Activated T-helper 1 cell treated with anti-CD3 and anti-CD28 coated beads, Interleukin-12 subunit alpha, Interleukin-12 subunit beta, Interleukin-2, Interleukin-4 antibody, amounts not matched to agents 30 ng/mL and 10 ng/mL and 1 ng/mL, durations not matched to agents 14 hours and 24 hours and 36 hours (primary cell): ENCODE measurements around the gene CTNND2. TPM values are rescaled to one million over a fixed set of nuclear protein-coding genes. Genes with fewer than 3 reads are reported as not detected.

Experiments
- DNase-seq: peaks from one replicate; pipeline ENCODE4 v3.0.0; 2021; ENCODE audit warnings: low spot score
- H3K27ac Mint-ChIP-seq: one replicate; pipeline ENCODE4 v1.8.0; 2021; ENCODE audit warnings: mild to moderate bottlenecking, mixed read lengths
- H3K27me3 Mint-ChIP-seq: one replicate; pipeline ENCODE4 v1.8.0; 2022; ENCODE audit warnings: mild to moderate bottlenecking, moderate library complexity, mixed read lengths; ENCODE audit not compliant: insufficient read depth
- H3K36me3 Mint-ChIP-seq: one replicate; pipeline ENCODE4 v1.8.0; 2021; ENCODE audit warnings: low read depth, mixed read lengths
- H3K4me1 Mint-ChIP-seq: one replicate; pipeline ENCODE4 v1.8.0; 2021; ENCODE audit warnings: low read depth, mixed read lengths
- H3K4me3 Mint-ChIP-seq: one replicate; pipeline ENCODE4 v1.8.0; 2021; ENCODE audit warnings: mild to moderate bottlenecking, moderate library complexity, mixed read lengths
- H3K9me3 Mint-ChIP-seq: one replicate; pipeline ENCODE4 v1.8.0; 2021; ENCODE audit warnings: mixed read lengths
- intact Hi-C: fragments of 100-400 bp; cut with micrococcal nuclease; formaldehyde crosslinking; loops from one replicate; pipeline ENCODE4 v1.15.1; 2024
- total RNA-seq: library from RNA; stranded (reverse); gene quantifications from 2 replicates; pipeline ENCODE4 v1.2.3, GENCODE V29; 2022

The CTNND2 gene
- total RNA-seq, 1 donor from 2014 or later: not detected

- Mint-ChIP-seq H3K36me3 (no peaks in the 10 kb centered on the region), H3K4me1 (no peaks in the 10 kb centered on the region), H3K27me3 (no peaks in the 10 kb centered on the region), H3K9me3 (no peaks in the 10 kb centered on the region), H3K27ac (no peak overlapping the region), H3K4me3 (no peak overlapping the region)
- DNase-seq: no peak
- intact Hi-C loops: no loop called here
Measured at GRCh38 chr5:10941900-10942299, 962.3 kb downstream of the CTNND2 start.

- H3K4me3 Mint-ChIP-seq: no peak overlapping the region
- H3K27ac Mint-ChIP-seq: no peak overlapping the region
- no peak for DNase-seq
- no peaks in the 10 kb centered on the region for H3K27me3 Mint-ChIP-seq
- H3K9me3 Mint-ChIP-seq: no peaks in the 10 kb centered on the region
- H3K4me1 Mint-ChIP-seq: no peaks in the 10 kb centered on the region
- H3K36me3 Mint-ChIP-seq: no peaks in the 10 kb centered on the region
- intact Hi-C loops: no loop called here
Measured at GRCh38 chr5:10936081-10936855, 968.0 kb downstream of the CTNND2 start.

GRCh38 chr5:10935536-10935935 is 968.7 kb downstream of the CTNND2 start:
- H3K9me3 Mint-ChIP-seq: no peaks in the 10 kb centered on the region
- no peaks in the 10 kb centered on the region for H3K4me1 Mint-ChIP-seq
- no peak overlapping the region for H3K4me3 Mint-ChIP-seq
- intact Hi-C loops: no loop called here
- no peaks in the 10 kb centered on the region for H3K27me3 Mint-ChIP-seq
- no peaks in the 10 kb centered on the region for H3K36me3 Mint-ChIP-seq
- H3K27ac Mint-ChIP-seq: no peak overlapping the region
- DNase-seq: no peak

- H3K27me3 Mint-ChIP-seq: no peaks in the 10 kb centered on the region
- no peaks in the 10 kb centered on the region for H3K4me1 Mint-ChIP-seq
- no peak overlapping the region for H3K27ac Mint-ChIP-seq
- no peaks in the 10 kb centered on the region for H3K36me3 Mint-ChIP-seq
- H3K9me3 Mint-ChIP-seq: no peaks in the 10 kb centered on the region
- no peak for DNase-seq
- H3K4me3 Mint-ChIP-seq: no peak overlapping the region
- intact Hi-C loops: no loop called here
Measured at GRCh38 chr5:10934783-10935355, 969.4 kb downstream of the CTNND2 start.

GRCh38 chr5:10933121-10933520 is 971.1 kb downstream of the CTNND2 start:
- Mint-ChIP-seq H3K36me3 (no peaks in the 10 kb centered on the region), H3K9me3 (peaks cover 5% of the 10 kb centered on the region), H3K4me3 (no peak overlapping the region), H3K27me3 (no peaks in the 10 kb centered on the region), H3K27ac (no peak overlapping the region), H3K4me1 (no peaks in the 10 kb centered on the region)
- no peak for DNase-seq
- intact Hi-C loops: no loop called here

- H3K36me3 Mint-ChIP-seq: no peaks in the 10 kb centered on the region
- no peaks in the 10 kb centered on the region for H3K27me3 Mint-ChIP-seq
- DNase-seq: no peak
- H3K9me3 Mint-ChIP-seq: peaks cover 5% of the 10 kb centered on the region
- intact Hi-C loops: no loop called here
- H3K4me3 Mint-ChIP-seq: no peak overlapping the region
- H3K27ac Mint-ChIP-seq: no peak overlapping the region
- H3K4me1 Mint-ChIP-seq: no peaks in the 10 kb centered on the region
Measured at GRCh38 chr5:10932426-10932825, 971.8 kb downstream of the CTNND2 start.

- H3K9me3 Mint-ChIP-seq: peaks cover 5% of the 10 kb centered on the region
- no peaks in the 10 kb centered on the region for H3K4me1 Mint-ChIP-seq
- H3K36me3 Mint-ChIP-seq: no peaks in the 10 kb centered on the region
- no peaks in the 10 kb centered on the region for H3K27me3 Mint-ChIP-seq
- intact Hi-C loops: no loop called here
- H3K4me3 Mint-ChIP-seq: no peak overlapping the region
- no peak for DNase-seq
- H3K27ac Mint-ChIP-seq: no peak overlapping the region
Measured at GRCh38 chr5:10927608-10928007, 976.6 kb downstream of the CTNND2 start.

- DNase-seq: no peak
- H3K4me3 Mint-ChIP-seq: no peak overlapping the region
- intact Hi-C loops: no loop called here
- no peaks in the 10 kb centered on the region for H3K36me3 Mint-ChIP-seq
- no peaks in the 10 kb centered on the region for H3K27me3 Mint-ChIP-seq
- no peak overlapping the region for H3K27ac Mint-ChIP-seq
- no peaks in the 10 kb centered on the region for H3K4me1 Mint-ChIP-seq
- H3K9me3 Mint-ChIP-seq: no peaks in the 10 kb centered on the region
Measured at GRCh38 chr5:10923310-10923709, 980.9 kb downstream of the CTNND2 start.
